GM12878 (cell line): Measurements from ENCODE around the gene NHSL1.

Source experiments
- MAX ChIP-seq: IDR thresholded peaks from 2 replicates; pipeline ENCODE4 v1.6.1; 2012; ENCODE audit warnings: low read depth, low read length, improper control_type of control experiment
- MXI1 ChIP-seq: fragments of 150-350 bp; IDR thresholded peaks from 2 replicates; pipeline ENCODE4 v1.6.1; 2011; ENCODE audit warnings: low read depth, mild to moderate bottlenecking, inconsistent platforms, low read length, improper control_type of control experiment

GRCh38 chr6:138374230-138374629 is 125.1 kb downstream of the NHSL1 start:
- no peak for TF ChIP-seq MXI1
- no peak for TF ChIP-seq MAX
